H9 (cell line): ENCODE results near the gene ITGBL1. TPM values are rescaled to one million over a fixed set of nuclear protein-coding genes. Genes with fewer than 3 reads are reported as not detected.

Source experiments
- DNase-seq: peaks from one replicate; pipeline ENCODE4 v3.0.0-alpha.2; 2017
- H2AFZ ChIP-seq: one replicate; pipeline ENCODE4 v1.6.1; 2013; ENCODE audit warnings: mild to moderate bottlenecking, low read length, control low read depth, moderate library complexity
- H2AK5ac ChIP-seq: 2 replicates; pipeline ENCODE4 v1.6.1; 2013; ENCODE audit warnings: low read length, control low read depth, mixed read lengths; ENCODE audit not compliant: insufficient read length
- H2BK120ac ChIP-seq: one replicate; pipeline ENCODE4 v1.6.1; 2013; ENCODE audit warnings: low read depth, mild to moderate bottlenecking, low read length, control low read depth, inconsistent platforms; ENCODE audit not compliant: poor library complexity, severe bottlenecking
- H2BK12ac ChIP-seq: 2 replicates; pipeline ENCODE4 v1.6.1; 2013; ENCODE audit warnings: low read length, control low read depth, mixed read lengths, low read depth; ENCODE audit not compliant: insufficient read length
- H2BK15ac ChIP-seq: 2 replicates; pipeline ENCODE4 v1.6.1; 2013; ENCODE audit warnings: low read depth, low read length, control low read depth
- H2BK20ac ChIP-seq: one replicate; pipeline ENCODE4 v1.6.1; 2013; ENCODE audit warnings: low read depth, mild to moderate bottlenecking, low read length, control low read depth, inconsistent platforms; ENCODE audit not compliant: poor library complexity, severe bottlenecking
- H2BK5ac ChIP-seq: 2 replicates; pipeline ENCODE4 v1.6.1; 2013; ENCODE audit warnings: low read length, control low read depth, mixed read lengths; ENCODE audit not compliant: insufficient read length
- H3K14ac ChIP-seq: 2 replicates; pipeline ENCODE4 v1.6.1; 2013; ENCODE audit warnings: low read length, control low read depth; ENCODE audit not compliant: insufficient read depth
- H3K18ac ChIP-seq: 2 replicates; pipeline ENCODE4 v1.6.1; 2013; ENCODE audit warnings: low read depth, mild to moderate bottlenecking, mixed read lengths, low read length, control low read depth; ENCODE audit not compliant: insufficient read length
- H3K23ac ChIP-seq: 2 replicates; pipeline ENCODE4 v1.6.1; 2013; ENCODE audit warnings: low read length, control low read depth, mixed read lengths, low read depth; ENCODE audit not compliant: insufficient read length
- H3K23me2 ChIP-seq: 2 replicates; pipeline ENCODE4 v1.6.1; 2013; ENCODE audit warnings: low read depth, mild to moderate bottlenecking, mixed read lengths, low read length, control low read depth; ENCODE audit not compliant: insufficient read length, poor library complexity, severe bottlenecking
- H3K27ac ChIP-seq: 2 replicates; pipeline ENCODE4 v1.5.1; 2013; ENCODE audit warnings: low read length, control low read depth, mixed read lengths, low read depth; ENCODE audit not compliant: insufficient read length
- H3K27me3 ChIP-seq: 2 replicates; pipeline ENCODE4 v1.6.1; 2013; ENCODE audit warnings: low read length, control low read depth, inconsistent platforms; ENCODE audit not compliant: insufficient read depth
- H3K4ac ChIP-seq: 2 replicates; pipeline ENCODE4 v1.6.1; 2013; ENCODE audit warnings: low read depth, mild to moderate bottlenecking, control low read depth, inconsistent platforms, low read length, moderate library complexity
- H3K4me1 ChIP-seq: 2 replicates; pipeline ENCODE4 v1.6.1; 2013; ENCODE audit warnings: low read length, control low read depth, inconsistent platforms; ENCODE audit not compliant: insufficient read depth
- H3K4me2 ChIP-seq: 2 replicates; pipeline ENCODE4 v1.6.1; 2013; ENCODE audit warnings: low read length, control low read depth, mixed read lengths; ENCODE audit not compliant: insufficient read length, insufficient read depth
- H3K56ac ChIP-seq: 2 replicates; pipeline ENCODE4 v1.6.1; 2013; ENCODE audit warnings: low read depth, mild to moderate bottlenecking, mixed read lengths, low read length, control low read depth; ENCODE audit not compliant: insufficient read length
- H3K79me1 ChIP-seq: 2 replicates; pipeline ENCODE4 v1.6.1; 2013; ENCODE audit warnings: low read depth, mild to moderate bottlenecking, moderate library complexity, low read length, control low read depth, inconsistent platforms; ENCODE audit not compliant: insufficient read depth, poor library complexity, severe bottlenecking
- H3K79me2 ChIP-seq: 2 replicates; pipeline ENCODE4 v1.6.1; 2013; ENCODE audit warnings: low read length, control low read depth, inconsistent platforms; ENCODE audit not compliant: insufficient read depth
- H3K9ac ChIP-seq: 2 replicates; pipeline ENCODE4 v1.6.1; 2013; ENCODE audit warnings: low read length, control low read depth, mixed read lengths; ENCODE audit not compliant: insufficient read length; ENCODE audit errors: extremely low read depth
- H3K9me3 ChIP-seq: one replicate; pipeline ENCODE4 v1.6.1; 2013; ENCODE audit warnings: low read depth, low read length, inconsistent platforms; ENCODE audit not compliant: control insufficient read depth
- H3T11ph ChIP-seq: one replicate; pipeline ENCODE4 v1.6.1; 2013; ENCODE audit warnings: mild to moderate bottlenecking, low read length, control low read depth, inconsistent platforms
- H4K20me1 ChIP-seq: one replicate; pipeline ENCODE4 v1.6.1; 2013; ENCODE audit not compliant: control insufficient read depth, insufficient read length, insufficient read depth
- H4K5ac ChIP-seq: 2 replicates; pipeline ENCODE4 v1.6.1; 2013; ENCODE audit warnings: low read depth, mild to moderate bottlenecking, mixed read lengths, low read length, control low read depth; ENCODE audit not compliant: insufficient read length
- H4K8ac ChIP-seq: replicated peaks from 2 replicates; pipeline ENCODE4 v1.6.1; 2013; ENCODE audit warnings: low read length, control low read depth, mixed read lengths, low read depth; ENCODE audit not compliant: insufficient read length
- H4K91ac ChIP-seq: 2 replicates; pipeline ENCODE4 v1.6.1; 2013; ENCODE audit warnings: low read depth, mild to moderate bottlenecking, moderate library complexity, mixed read lengths, low read length, control low read depth; ENCODE audit not compliant: insufficient read length
- H3K27ac Mint-ChIP-seq, 3 experiments: 2 replicates in 2 of 3; 3 replicates in 1 of 3; pipeline ENCODE4 v1.8.0; 2020 to 2021; ENCODE audit warnings: mixed read lengths in 3 of 3, mild to moderate bottlenecking in 1 of 3, moderate library complexity in 1 of 3
- H3K27me3 Mint-ChIP-seq: 2 replicates; pipeline ENCODE4 v1.8.0; 2021; ENCODE audit warnings: low read depth, mild to moderate bottlenecking, moderate library complexity, mixed read lengths
- H3K36me3 Mint-ChIP-seq, 3 experiments: 2 replicates in 2 of 3; 3 replicates in 1 of 3; pipeline ENCODE4 v1.8.0; 2020 to 2021; ENCODE audit warnings: low read depth in 3 of 3, mixed read lengths in 3 of 3; ENCODE audit not compliant: insufficient read depth in 1 of 3
- H3K4me1 Mint-ChIP-seq, 2 experiments: 2 replicates each; pipeline ENCODE4 v1.8.0; 2020; ENCODE audit warnings: mixed read lengths in 2 of 2
- H3K4me3 Mint-ChIP-seq, 2 experiments: 2 replicates in 1 of 2; 3 replicates in 1 of 2; pipeline ENCODE4 v1.8.0; 2020 to 2021; ENCODE audit warnings: mild to moderate bottlenecking in 2 of 2, mixed read lengths in 2 of 2, moderate library complexity in 1 of 2
- H3K9me3 Mint-ChIP-seq, 2 experiments: 2 replicates in 1 of 2; 3 replicates in 1 of 2; pipeline ENCODE4 v1.8.0; 2020; ENCODE audit warnings: mild to moderate bottlenecking in 2 of 2, mixed read lengths in 2 of 2, moderate library complexity in 1 of 2
- WGBS: extraction: QIAGEN DNeasy Blood & Tissue Kit; methylation state at CpG from one replicate; pipeline ENCODE4 v1.1.7; 2013; ENCODE audit warnings: missing lambda C conversion rate, low lambda C conversion rate, mixed read lengths; ENCODE audit not compliant: insufficient read length; ENCODE audit errors: extremely low coverage; 5-methylcytosine and 5-hydroxymethylcytosine counted together
- total RNA-seq: library from RNA; stranded (reverse); gene quantifications from 2 replicates; pipeline ENCODE4 v1.2.1, GENCODE V29; 2021
- TF ChIP-seq, protein P1 (sequence below): fragments of 200-600 bp; sonication (generic); conservative IDR thresholded peaks from 3 replicates; pipeline ENCODE4 v1.8.0; 2021; ENCODE audit warnings: antibody characterized with exemption, mild to moderate bottlenecking

ITGBL1 gene
- total RNA-seq, 1 experiment from 2014 or later: not detected

DNA sequence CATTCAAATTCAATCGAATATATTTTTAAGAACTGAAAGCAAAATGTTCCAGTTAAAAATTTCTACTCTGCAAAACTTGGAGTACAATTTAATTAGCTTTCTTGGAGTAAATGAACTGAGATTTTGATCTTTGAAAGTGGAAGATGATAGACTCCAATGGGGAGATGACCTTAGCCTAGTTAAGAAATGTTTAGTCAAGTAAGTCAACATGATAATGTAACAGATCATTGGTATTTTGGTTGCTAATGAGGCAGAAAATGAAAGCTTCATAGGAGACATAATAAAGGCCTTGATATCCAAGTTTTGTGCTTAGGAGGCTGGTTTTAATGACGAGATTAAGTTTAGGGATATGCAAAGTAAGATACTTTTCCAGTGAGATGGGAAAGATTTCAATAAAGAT, 181.7 kb downstream of the ITGBL1 start:
- H2AFZ ChIP-seq: no peak overlapping the region
- H3K27ac Mint-ChIP-seq: no peak overlapping the region
- no peaks in the 10 kb centered on the region for H3K4me1 Mint-ChIP-seq
- H3K27ac ChIP-seq: no peak overlapping the region
- no peak overlapping the region for H3K4me3 Mint-ChIP-seq
- H2BK15ac ChIP-seq: no peak overlapping the region
- no peak overlapping the region for H2BK12ac ChIP-seq
- H3K9ac ChIP-seq: no peak overlapping the region
- no peaks in the 10 kb centered on the region for H4K20me1 ChIP-seq
- H3K4me1 ChIP-seq: no peaks in the 10 kb centered on the region
- no peak overlapping the region for H2BK5ac ChIP-seq
- H3K18ac ChIP-seq: no peak overlapping the region
- no peaks in the 10 kb centered on the region for H3K27me3 ChIP-seq
- DNase-seq: no peak
- no peaks in the 10 kb centered on the region for H3K23me2 ChIP-seq
- no peak overlapping the region for H3K56ac ChIP-seq
- TF ChIP-seq, protein P1, sequence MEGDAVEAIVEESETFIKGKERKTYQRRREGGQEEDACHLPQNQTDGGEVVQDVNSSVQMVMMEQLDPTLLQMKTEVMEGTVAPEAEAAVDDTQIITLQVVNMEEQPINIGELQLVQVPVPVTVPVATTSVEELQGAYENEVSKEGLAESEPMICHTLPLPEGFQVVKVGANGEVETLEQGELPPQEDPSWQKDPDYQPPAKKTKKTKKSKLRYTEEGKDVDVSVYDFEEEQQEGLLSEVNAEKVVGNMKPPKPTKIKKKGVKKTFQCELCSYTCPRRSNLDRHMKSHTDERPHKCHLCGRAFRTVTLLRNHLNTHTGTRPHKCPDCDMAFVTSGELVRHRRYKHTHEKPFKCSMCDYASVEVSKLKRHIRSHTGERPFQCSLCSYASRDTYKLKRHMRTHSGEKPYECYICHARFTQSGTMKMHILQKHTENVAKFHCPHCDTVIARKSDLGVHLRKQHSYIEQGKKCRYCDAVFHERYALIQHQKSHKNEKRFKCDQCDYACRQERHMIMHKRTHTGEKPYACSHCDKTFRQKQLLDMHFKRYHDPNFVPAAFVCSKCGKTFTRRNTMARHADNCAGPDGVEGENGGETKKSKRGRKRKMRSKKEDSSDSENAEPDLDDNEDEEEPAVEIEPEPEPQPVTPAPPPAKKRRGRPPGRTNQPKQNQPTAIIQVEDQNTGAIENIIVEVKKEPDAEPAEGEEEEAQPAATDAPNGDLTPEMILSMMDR: no peak
- H2BK120ac ChIP-seq: no peak overlapping the region
- H3K27me3 Mint-ChIP-seq: no peaks in the 10 kb centered on the region
- H3K36me3 Mint-ChIP-seq: no peaks in the 10 kb centered on the region
- H4K91ac ChIP-seq: no peak overlapping the region
- H3K4me2 ChIP-seq: no peak overlapping the region
- H3K4ac ChIP-seq: no peak overlapping the region
- H3K23ac ChIP-seq: no peak overlapping the region
- H3K9me3 ChIP-seq: no peaks in the 10 kb centered on the region
- H4K5ac ChIP-seq: no peak overlapping the region
- H2BK20ac ChIP-seq: no peak overlapping the region
- H3K79me2 ChIP-seq: no peaks in the 10 kb centered on the region
- H3K9me3 Mint-ChIP-seq: no peaks in the 10 kb centered on the region
- WGBS: no CpG with 5 or more reads among the region's 2 CpGs
- H3K14ac ChIP-seq: no peak overlapping the region
- H4K8ac ChIP-seq: no peak overlapping the region
- no peaks in the 10 kb centered on the region for H3K79me1 ChIP-seq
- no peak overlapping the region for H3T11ph ChIP-seq
- H2AK5ac ChIP-seq: no peak overlapping the region
